ENCODE results near the gene AP1S3. TPM values are rescaled to one million over a fixed set of nuclear protein-coding genes. Genes with fewer than 3 reads are reported as not detected.

AP1S3 gene
- total RNA-seq, 1 experiment from 2014 or later: 17.4 TPM

DNA sequence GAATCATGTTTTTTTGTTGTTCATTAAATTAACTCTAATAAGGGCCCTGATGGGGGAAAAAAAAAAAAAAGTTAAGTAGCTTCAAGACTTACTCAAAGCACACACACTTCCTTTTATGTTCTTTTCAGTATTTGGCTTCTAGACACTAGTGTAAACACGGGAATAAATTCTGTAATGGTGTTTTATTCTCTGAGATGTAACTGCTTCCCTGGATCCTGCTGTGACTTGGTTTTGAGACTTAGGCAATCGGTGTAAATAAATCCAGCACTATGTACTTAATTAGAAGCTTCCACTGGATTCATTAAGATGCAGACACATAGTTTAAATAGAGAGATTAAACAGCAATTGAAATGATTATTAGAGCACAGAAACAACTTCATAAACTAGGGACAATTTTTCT lies 26.1 kb upstream of the AP1S3 start (continued):
- TF ChIP-seq, protein P1, sequence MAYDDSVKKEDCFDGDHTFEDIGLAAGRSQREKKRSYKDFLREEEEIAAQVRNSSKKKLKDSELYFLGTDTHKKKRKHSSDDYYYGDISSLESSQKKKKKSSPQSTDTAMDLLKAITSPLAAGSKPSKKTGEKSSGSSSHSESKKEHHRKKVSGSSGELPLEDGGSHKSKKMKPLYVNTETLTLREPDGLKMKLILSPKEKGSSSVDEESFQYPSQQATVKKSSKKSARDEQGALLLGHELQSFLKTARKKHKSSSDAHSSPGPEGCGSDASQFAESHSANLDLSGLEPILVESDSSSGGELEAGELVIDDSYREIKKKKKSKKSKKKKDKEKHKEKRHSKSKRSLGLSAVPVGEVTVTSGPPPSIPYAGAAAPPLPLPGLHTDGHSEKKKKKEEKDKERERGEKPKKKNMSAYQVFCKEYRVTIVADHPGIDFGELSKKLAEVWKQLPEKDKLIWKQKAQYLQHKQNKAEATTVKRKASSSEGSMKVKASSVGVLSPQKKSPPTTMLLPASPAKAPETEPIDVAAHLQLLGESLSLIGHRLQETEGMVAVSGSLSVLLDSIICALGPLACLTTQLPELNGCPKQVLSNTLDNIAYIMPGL (CRISPR knock-in tag; IDR thresholded peaks at IDR 0.05): no peak

- H3K27me3 Mint-ChIP-seq (ENCODE audit: low read depth): no peaks in the 10 kb centered on the region
- CTCF ChIA-PET: interaction anchor here (0.8 to 2.7 kb wide), 12 partner anchors 82 to 554 kb away, joined by 3 to 15 read pairs (median 4); no protein-coding TSS in a partner anchor
- 0 out of 2 replicates have a peak overlapping the region, but pooled peaks have one; percentile 87 for H3K27ac Mint-ChIP-seq
- DNase-seq (ENCODE audit: low spot score) (no peak), ATAC-seq (no peak)
- POLR2A ChIA-PET: no interaction called here
- no peaks in the 10 kb centered on the region for H3K36me3 Mint-ChIP-seq
- H3K4me1 Mint-ChIP-seq: peaks cover 12% of the 10 kb centered on the region
- H3K4me3 Mint-ChIP-seq: no peak overlapping the region
- TF ChIP-seq, protein P2, sequence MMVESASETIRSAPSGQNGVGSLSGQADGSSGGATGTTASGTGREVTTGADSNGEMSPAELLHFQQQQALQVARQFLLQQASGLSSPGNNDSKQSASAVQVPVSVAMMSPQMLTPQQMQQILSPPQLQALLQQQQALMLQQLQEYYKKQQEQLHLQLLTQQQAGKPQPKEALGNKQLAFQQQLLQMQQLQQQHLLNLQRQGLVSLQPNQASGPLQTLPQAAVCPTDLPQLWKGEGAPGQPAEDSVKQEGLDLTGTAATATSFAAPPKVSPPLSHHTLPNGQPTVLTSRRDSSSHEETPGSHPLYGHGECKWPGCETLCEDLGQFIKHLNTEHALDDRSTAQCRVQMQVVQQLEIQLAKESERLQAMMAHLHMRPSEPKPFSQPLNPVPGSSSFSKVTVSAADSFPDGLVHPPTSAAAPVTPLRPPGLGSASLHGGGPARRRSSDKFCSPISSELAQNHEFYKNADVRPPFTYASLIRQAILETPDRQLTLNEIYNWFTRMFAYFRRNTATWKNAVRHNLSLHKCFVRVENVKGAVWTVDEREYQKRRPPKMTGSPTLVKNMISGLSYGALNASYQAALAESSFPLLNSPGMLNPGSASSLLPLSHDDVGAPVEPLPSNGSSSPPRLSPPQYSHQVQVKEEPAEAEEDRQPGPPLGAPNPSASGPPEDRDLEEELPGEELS (CRISPR knock-in tag; IDR thresholded peaks at IDR 0.05): no peak
- TF ChIP-seq ZNF416 (CRISPR knock-in tag; IDR thresholded peaks at IDR 0.05): no peak
- TF ChIP-seq, protein P3, sequence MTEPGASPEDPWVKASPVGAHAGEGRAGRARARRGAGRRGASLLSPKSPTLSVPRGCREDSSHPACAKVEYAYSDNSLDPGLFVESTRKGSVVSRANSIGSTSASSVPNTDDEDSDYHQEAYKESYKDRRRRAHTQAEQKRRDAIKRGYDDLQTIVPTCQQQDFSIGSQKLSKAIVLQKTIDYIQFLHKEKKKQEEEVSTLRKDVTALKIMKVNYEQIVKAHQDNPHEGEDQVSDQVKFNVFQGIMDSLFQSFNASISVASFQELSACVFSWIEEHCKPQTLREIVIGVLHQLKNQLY (CRISPR knock-in tag; IDR thresholded peaks at IDR 0.05): no peak
- no peak for TF ChIP-seq NFYB (CRISPR knock-in tag; conservative IDR thresholded peaks at IDR 0.05; ENCODE audit: low read depth)
- TF ChIP-seq, protein P4, sequence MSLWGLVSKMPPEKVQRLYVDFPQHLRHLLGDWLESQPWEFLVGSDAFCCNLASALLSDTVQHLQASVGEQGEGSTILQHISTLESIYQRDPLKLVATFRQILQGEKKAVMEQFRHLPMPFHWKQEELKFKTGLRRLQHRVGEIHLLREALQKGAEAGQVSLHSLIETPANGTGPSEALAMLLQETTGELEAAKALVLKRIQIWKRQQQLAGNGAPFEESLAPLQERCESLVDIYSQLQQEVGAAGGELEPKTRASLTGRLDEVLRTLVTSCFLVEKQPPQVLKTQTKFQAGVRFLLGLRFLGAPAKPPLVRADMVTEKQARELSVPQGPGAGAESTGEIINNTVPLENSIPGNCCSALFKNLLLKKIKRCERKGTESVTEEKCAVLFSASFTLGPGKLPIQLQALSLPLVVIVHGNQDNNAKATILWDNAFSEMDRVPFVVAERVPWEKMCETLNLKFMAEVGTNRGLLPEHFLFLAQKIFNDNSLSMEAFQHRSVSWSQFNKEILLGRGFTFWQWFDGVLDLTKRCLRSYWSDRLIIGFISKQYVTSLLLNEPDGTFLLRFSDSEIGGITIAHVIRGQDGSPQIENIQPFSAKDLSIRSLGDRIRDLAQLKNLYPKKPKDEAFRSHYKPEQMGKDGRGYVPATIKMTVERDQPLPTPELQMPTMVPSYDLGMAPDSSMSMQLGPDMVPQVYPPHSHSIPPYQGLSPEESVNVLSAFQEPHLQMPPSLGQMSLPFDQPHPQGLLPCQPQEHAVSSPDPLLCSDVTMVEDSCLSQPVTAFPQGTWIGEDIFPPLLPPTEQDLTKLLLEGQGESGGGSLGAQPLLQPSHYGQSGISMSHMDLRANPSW (CRISPR knock-in tag; conservative IDR thresholded peaks at IDR 0.05; ENCODE audit: low read depth): no peak
- TF ChIP-seq ETV6 (CRISPR knock-in tag; IDR thresholded peaks at IDR 0.05): no peak
- TF ChIP-seq, protein P5, sequence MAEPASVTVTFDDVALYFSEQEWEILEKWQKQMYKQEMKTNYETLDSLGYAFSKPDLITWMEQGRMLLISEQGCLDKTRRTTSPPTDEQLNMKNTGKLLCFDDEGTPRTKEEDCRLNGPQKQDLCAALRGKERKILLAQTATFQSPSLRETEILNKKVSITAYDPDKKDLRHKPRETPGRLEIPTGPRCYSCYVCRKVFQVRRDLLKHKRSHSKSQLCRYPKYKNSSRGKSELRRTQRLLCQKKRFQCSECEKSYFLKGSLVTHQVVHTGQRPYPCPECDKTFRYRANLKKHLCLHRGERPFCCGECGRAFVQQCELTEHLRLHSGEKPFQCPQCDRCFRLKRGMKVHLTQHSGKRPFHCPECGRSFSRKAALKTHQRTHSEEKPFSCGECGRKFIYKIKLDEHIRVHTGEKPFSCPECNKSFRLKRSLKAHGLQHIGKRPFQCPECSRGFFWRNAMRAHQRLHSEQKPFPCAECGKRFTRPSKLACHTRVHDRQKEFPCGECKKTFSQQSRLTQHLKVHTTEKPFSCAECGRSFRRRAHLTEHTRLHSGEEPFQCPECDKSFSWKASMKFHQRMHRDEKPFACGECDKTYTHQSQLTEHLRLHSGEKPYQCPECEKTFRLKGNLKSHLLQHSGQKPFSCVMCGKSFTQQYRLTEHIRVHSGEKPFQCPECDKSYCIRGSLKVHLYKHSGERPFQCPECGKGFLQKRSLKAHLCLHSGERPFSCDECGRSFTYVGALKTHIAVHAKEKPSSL (CRISPR knock-in tag; conservative IDR thresholded peaks at IDR 0.05): no peak
- TF ChIP-seq FOXJ3 (CRISPR knock-in tag; IDR thresholded peaks at IDR 0.05; ENCODE audit: borderline replicate concordance): no peak
- H3K9me3 Mint-ChIP-seq: no peaks in the 10 kb centered on the region
Observed at GRCh38 chr2:223860809-223861738, 23.7 kb upstream of the AP1S3 start.

DNA sequence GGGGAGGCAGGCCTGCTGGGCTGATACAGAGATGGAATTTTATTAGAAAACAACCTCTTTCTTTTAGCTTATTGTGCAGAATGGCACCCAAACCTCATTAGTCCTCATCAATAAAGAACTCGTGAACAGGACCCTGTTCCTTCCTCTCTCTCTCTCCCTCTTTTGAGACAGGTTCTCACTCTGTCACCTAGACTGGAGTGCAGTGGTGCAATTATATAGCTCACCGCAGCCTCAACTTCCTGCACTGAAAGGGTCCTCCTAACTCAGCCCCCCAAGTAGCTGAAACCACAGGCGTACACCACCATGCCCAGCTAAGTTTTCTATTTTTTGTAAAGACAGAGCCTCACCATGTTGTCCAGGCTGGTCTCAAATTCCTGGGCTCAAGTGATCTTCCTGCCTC lies 21.7 kb upstream of the AP1S3 start:
- no peak overlapping the region for H3K4me3 Mint-ChIP-seq
- H3K4me1 Mint-ChIP-seq: peaks cover 8% of the 10 kb centered on the region; the same call in 1 of the 2 replicates
- no peak overlapping the region for H3K27ac Mint-ChIP-seq
- H3K9me3 Mint-ChIP-seq: no peaks in the 10 kb centered on the region
- DNase-seq (ENCODE audit: low spot score) (no peak), ATAC-seq (no peak)
- ChIA-PET POLR2A (no interaction called here), CTCF (interaction anchor here (1.3 to 1.9 kb wide), 5 partner anchors 13 to 111 kb away, joined by 5 to 15 read pairs (median 6); no protein-coding TSS in a partner anchor)
- H3K36me3 Mint-ChIP-seq: no peaks in the 10 kb centered on the region
- no peaks in the 10 kb centered on the region for H3K27me3 Mint-ChIP-seq (ENCODE audit: low read depth)
- TF ChIP-seq ZNF396 (CRISPR knock-in tag; IDR thresholded peaks at IDR 0.05; ENCODE audit: borderline replicate concordance) (no peak), GABPB1 (CRISPR knock-in tag; IDR thresholded peaks at IDR 0.05) (no peak), GRHL2 (CRISPR knock-in tag; IDR thresholded peaks at IDR 0.05; ENCODE audit: insufficient replicate concordance, severe bottlenecking) (no peak), ZNF671 (CRISPR knock-in tag; IDR thresholded peaks at IDR 0.05) (no peak), NFYB (CRISPR knock-in tag; conservative IDR thresholded peaks at IDR 0.05; ENCODE audit: low read depth) (no peak), NR2C2 (CRISPR knock-in tag; IDR thresholded peaks at IDR 0.05) (no peak), ZNF317 (CRISPR knock-in tag; IDR thresholded peaks at IDR 0.05; ENCODE audit: borderline replicate concordance, low read depth) (no peak), EMX1 (CRISPR knock-in tag; IDR thresholded peaks at IDR 0.05) (no peak), NFATC4 (CRISPR knock-in tag; IDR thresholded peaks at IDR 0.05) (no peak), JUN (CRISPR knock-in tag; IDR thresholded peaks at IDR 0.05) (no peak), ZNF138 (CRISPR knock-in tag; conservative IDR thresholded peaks at IDR 0.05) (no peak)
- TF ChIP-seq, protein P3 (CRISPR knock-in tag; IDR thresholded peaks at IDR 0.05): no peak
- TF ChIP-seq, protein P1 (CRISPR knock-in tag; IDR thresholded peaks at IDR 0.05): no peak
